ENCODE data around the gene IGSF23.

The IGSF23 gene

DNA sequence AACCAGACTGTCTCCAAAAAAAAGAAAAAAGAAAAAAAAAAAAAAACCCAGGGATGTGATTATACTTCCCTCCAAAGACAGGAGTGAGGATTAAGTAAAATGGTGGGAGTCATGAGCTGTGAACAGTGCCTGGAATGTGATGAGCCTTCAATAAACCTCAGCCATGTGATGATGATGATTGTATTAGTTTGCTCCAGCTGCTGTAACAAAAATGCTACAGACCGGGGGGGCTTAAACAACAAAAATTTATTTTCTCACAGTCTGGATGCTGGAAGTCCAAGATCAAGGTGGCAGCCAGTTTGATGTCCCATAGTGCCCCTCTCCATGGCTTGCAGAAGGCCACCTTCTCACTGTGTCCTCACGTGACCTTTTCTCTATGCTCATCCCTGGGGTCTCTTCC is 21.4 kb downstream of the IGSF23 start:
- FAIRE-seq (no peak), DNase-seq (ENCODE audit: insufficient read length, low spot score) (no peak)
- TF ChIP-seq POLR2A (IDR thresholded peaks at IDR 0.05; ENCODE audit: low read depth, low read length), result no peak

DNA sequence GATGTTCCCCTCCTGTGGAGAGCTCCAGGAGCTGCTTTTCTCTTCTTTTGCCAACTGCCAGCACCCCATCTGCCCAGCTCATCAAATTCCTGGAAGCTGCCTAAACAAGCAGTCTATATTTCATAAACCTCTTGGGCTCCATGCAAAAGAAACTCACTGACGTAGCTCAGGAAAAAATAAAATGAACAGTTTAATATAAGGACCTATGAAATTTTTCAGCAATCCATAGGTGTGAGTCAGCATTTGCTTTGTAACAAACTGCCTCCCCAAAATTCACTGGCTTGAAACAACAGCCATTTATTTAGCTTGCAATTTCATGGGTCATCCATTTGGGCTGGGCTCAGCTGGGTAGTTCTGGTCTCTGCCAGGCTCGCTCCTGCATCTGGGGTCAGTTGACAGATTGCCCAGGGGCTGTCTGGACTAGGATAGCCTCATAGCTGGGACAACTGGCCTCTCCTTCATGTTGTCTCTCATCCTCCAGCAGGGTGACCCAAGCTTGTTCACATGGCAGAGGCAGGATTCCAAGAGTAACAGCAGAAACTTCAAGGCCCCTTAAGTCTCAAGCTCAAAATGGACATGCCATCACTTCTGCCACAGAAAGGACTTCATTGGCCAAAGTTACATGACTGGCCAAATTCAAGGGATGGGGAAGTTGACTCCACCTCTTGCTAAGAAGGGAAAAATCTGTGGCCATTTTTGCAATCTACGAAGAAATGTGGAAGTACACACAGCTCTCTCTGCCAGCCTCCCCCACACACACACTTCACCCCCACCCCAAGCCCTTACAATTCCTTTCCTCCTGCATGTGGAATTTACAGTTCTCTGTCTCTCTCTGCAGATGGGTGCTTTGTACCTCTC is 22.4 kb downstream of the IGSF23 start:
- FAIRE-seq (no peak), DNase-seq (ENCODE audit: insufficient read length, low spot score) (peak; percentile 20)
- TF ChIP-seq POLR2A (IDR thresholded peaks at IDR 0.05; ENCODE audit: low read depth, low read length), result no peak

DNA sequence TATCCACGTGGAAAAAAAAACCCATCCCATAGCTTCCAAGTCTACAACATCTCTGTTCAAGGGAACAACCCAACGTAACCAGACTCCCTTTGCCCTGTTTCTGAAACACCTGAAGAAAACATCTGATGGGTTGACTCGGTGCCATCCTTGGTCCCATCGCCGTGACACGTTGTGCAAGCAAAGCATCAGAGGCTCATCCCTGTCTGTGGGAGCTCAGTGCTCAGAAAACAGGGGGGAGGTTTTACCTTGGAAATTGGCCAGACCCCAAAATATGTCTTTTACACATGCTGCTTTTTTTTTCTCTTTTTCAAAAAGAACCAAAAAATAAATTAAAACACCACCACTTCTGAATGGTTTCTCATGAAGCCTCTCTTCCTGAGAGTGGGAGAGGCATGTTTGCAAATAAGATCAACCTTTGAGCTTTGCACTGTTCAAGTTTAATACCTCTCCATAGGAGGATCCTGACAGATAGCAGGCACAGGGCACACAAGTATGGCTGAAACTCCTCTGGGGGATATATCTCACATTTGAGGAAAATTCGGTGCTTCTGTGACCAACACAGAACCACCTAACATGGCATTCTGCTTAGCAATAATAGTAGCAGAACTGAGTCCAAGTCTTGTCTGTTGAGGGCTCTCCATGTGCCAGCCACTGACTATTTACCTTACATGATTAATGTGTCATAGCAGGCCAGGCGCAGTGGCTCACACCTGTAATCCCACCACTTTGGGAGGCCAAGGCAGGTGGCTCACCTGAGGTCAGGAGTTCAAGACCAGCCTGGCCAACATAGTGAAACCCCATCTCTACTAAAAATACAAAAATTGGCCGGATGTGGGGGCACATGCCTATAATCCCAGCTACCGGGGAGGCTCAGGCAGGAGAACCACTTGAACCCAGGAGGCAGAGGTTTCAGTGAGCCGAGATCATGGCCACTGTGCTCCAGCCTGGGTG is 23.4 kb downstream of the IGSF23 start:
- DNase-seq (ENCODE audit: insufficient read length, low spot score) (no peak), FAIRE-seq (no peak)
- no peak for TF ChIP-seq POLR2A (IDR thresholded peaks at IDR 0.05; ENCODE audit: low read depth, low read length)

DNA sequence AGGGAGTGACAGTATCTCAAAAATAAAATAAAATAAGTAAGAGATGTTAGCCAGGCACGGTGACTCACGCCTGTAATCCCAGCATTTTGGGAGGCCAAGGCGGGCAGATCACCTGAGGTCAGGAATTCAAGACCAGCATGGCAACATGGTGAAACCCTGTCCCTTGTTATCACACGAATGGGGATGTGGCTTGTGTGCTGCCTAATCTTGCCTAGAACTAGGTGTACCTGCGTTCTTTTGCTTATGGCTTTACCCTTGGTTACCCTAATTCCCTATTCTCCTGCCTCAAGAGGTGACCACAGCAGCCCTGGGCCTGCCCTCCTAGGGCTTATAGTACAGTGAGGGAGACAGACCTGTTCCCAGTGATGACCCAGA is 24.0 kb downstream of the IGSF23 start:
- DNase-seq (ENCODE audit: insufficient read length, low spot score) (no peak), FAIRE-seq (no peak)
- no peak for TF ChIP-seq POLR2A (IDR thresholded peaks at IDR 0.05; ENCODE audit: low read depth, low read length)

DNA sequence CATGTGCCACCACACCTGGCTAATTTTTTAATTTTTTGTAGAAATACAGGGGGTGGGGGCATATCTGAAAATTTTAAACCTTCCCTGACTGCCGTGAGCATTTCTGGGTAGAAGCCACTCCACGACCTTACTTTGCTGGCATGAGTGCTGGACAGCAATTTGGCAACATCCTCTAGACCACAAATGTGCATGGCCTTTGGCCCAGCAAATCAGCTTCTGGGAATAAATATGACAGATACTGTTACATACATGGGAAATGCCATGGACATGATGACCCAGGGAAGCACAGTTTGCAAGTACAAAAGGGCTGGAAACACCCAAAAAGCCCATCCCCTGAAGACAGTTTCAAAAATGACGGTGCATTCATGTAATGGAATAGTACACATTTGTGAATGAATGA is 27.2 kb downstream of the IGSF23 start:
- no peak for FAIRE-seq
- no peak for DNase-seq (ENCODE audit: insufficient read length, low spot score)
- TF ChIP-seq POLR2A (IDR thresholded peaks at IDR 0.05; ENCODE audit: low read depth, low read length), result no peak

DNA sequence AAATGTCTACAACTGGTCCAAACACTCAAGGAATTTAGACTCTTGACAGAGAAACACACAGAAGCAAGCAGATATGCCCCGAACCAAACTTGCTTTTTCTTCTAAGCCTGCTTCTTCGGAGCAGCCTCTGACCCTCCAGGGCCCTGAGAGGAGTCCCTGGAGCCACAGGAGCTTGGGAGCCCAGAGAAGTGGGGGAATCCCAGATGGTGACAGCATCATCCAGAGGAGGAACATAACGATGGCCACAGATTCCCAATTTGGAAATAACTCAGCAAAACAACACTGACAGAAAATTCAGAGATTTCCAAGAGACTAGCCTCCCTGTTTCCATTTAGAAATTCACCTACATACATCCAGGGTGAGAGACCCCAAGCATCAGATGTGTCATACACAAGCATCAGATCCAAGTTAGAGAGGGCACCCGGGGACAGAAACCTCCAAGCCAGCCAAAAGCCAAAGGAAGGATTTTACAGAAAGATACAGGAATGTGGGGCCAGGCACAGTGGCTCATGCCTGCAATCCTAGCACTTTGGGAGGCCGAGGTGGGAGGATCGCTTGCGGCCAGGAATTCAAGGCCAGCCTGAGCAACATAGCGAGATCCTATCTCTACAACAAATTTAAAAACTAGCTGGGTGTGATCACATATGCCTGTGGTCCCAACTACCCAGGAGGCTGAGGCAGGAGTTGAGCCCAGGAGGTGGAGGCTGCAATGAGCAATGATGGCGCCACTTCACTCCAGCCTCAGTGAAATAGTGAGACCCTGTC is 28.3 kb downstream of the IGSF23 start:
- TF ChIP-seq POLR2A (IDR thresholded peaks at IDR 0.05; ENCODE audit: low read depth, low read length), result no peak
- FAIRE-seq, result no peak
- DNase-seq (ENCODE audit: insufficient read length, low spot score), result no peak

DNA sequence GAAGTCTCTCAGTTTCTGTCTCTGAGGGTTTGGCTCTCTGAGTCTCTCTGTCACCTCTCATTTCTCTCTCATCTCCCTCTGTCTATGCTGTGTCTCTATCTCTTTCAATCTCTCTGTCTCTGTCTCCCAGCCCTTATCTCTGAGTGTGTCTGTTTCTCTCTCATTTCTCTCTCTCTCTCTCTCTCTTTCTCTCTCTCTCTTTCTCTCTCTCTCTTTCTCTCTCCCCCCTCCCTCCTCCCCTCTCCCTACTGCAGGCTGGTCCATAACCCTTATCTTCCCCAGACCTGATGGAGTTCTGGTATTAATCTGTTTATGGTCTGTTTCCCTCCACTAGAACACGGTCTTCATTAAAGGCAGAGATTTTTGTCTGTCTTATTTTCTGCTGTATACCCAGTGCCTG is 29.0 kb downstream of the IGSF23 start:
- DNase-seq (ENCODE audit: insufficient read length, low spot score) (no peak), FAIRE-seq (no peak)
- TF ChIP-seq POLR2A (IDR thresholded peaks at IDR 0.05; ENCODE audit: low read depth, low read length), result no peak

DNA sequence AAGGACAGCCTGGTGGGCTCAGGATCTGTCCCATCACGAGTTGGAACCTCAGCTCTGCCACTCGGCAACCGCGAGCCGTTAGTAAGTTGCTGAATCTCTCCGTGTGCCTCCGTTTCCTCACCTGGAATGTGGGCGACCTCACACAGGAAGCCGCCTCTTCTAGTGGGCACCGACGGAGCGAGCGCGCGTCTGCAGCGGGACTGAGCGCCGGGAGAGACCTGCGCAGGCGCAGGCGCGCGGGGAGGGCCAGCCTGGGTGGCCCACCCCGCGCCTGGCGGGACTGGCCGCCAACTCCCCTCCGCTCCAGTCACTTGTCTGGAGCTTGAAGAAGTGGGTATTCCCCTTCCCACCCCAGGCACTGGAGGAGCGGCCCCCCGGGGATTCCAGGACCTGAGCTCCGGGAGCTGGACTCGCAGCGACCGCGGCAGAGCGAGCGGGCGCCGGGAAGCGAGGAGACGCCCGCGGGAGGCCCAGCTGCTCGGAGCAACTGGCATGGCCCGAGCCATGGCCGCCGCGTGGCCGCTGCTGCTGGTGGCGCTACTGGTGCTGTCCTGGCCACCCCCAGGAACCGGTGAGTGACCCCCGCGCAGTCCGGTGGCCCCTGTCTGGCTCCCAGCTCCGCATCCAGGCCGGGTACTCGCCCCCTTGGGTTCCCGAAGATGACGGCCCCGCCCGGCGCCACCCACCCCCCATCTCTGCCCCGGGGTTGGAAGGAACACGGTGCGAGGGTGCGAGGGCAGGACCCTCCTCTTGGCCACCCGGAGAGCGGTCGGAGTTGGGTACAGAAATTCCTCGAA is 30.4 kb downstream of the IGSF23 start, which contains the start of gene PVR:
TSS of gene PVR (plus strand) at position 306 of the 797 bp plus-strand sequence. CDS start at position 493, 187 bp downstream.
- TF ChIP-seq POLR2A (IDR thresholded peaks at IDR 0.05; ENCODE audit: low read depth, low read length), result no peak; the same call in 1 of the 2 replicates
- DNase-seq (ENCODE audit: insufficient read length, low spot score) (peak; percentile 87), FAIRE-seq (no peak)

DNA sequence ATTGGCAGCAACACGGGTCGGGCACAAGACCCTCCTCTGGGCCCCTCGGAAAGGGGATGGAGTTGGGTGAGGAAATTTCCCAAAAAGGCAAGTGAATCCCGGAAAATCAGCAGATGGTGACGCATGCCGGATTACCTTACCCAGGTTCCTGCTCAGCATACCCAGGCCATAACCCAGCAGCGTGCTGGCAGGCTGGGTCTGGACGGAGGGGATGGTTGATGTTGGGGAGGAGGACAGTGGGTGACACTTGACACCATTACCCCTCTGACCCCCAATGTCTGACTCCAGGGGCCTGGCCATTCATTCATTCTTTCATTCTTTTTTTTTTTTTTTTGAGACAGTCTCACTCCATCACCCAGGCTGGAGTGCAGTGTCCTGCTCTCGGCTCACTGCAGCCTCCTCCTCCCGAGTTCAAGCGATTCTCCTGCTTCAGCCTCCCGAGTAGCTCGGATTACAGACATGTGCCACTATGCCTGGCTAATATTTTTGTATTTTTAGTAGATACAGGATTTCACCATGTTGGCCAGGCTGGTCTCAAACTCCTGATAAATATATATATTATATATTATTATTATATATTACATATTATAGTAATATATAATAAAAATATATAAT is 31.1 kb downstream of the IGSF23 start:
- no peak for FAIRE-seq
- no peak for TF ChIP-seq POLR2A (IDR thresholded peaks at IDR 0.05; ENCODE audit: low read depth, low read length)

DNA sequence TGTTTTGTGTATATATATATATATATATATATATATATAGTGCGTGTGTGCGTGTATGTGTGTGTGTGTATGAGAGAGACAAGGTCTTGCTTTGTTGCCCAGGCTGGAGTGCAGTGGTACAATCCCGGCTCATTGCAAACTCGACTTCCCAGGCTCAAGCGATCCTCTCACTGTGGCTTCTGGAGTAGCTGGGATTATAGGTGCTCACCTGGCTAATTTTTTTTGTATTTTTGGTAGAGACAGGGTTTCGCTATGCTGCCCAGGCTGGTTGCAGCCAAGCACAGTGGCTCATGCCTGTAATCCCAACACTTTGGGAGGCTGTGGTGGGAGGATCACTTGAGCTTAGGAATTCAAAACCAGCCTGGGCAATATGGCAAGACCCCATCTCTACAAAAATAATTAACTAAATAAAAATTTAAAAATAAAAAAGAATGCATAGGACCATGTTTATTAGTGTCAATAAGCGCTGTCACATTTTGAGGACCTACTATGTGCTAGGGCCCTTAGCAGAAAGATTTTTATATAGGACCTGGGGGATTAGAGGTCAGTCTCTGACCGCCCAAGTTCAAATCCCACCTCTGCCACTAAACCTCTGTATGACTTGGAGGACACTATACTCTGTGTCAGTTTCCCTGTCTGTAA is 32.2 kb downstream of the IGSF23 start:
- DNase-seq (ENCODE audit: insufficient read length, low spot score) (no peak), FAIRE-seq (no peak)
- no peak for TF ChIP-seq POLR2A (IDR thresholded peaks at IDR 0.05; ENCODE audit: low read depth, low read length)

More for the DNA sequence above, 31.1 kb downstream of the IGSF23 start:
- DNase-seq (ENCODE audit: insufficient read length, low spot score), result peak; percentile 60

DNA sequence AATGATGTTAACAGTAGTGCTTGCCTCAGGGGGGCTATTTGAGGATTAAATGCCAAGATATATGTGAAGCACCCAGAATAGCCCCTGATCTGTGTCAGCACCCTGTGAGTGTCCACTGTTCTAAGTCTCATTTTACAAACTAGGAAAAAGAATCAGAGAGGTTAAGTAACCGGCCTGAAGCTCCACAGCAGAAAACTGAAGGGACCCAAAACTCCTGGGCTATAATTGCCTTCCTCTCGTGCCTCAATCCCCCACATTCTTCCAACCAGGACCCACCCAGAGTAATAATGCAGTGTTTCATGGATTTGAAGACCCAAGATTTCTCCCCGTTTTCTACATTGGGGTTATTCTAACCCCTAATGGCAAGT is 32.7 kb downstream of the IGSF23 start:
- TF ChIP-seq POLR2A (IDR thresholded peaks at IDR 0.05; ENCODE audit: low read depth, low read length), result no peak
- DNase-seq (ENCODE audit: insufficient read length, low spot score), result no peak
- no peak for FAIRE-seq

DNA sequence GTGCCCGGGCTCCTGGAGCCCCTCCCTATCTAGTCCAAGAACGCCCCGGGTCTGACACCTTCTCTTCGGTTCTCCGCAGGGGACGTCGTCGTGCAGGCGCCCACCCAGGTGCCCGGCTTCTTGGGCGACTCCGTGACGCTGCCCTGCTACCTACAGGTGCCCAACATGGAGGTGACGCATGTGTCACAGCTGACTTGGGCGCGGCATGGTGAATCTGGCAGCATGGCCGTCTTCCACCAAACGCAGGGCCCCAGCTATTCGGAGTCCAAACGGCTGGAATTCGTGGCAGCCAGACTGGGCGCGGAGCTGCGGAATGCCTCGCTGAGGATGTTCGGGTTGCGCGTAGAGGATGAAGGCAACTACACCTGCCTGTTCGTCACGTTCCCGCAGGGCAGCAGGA is 33.8 kb downstream of the IGSF23 start:
- FAIRE-seq (no peak), DNase-seq (ENCODE audit: insufficient read length, low spot score) (no peak)
- TF ChIP-seq POLR2A (IDR thresholded peaks at IDR 0.05; ENCODE audit: low read depth, low read length), result no peak
